HCT116 (cell line): ENCODE measurements around the gene GMDS. TPM values are rescaled to one million over a fixed set of nuclear protein-coding genes. Genes with fewer than 3 reads are reported as not detected.

Experiments
- ATAC-seq: fragments of 200-7000 bp; cut with Tn5 transposase; 2 replicates; pipeline ENCODE4 v1.9.1; 2020; ENCODE audit warnings: mild to moderate bottlenecking, moderate library complexity
- BruUV-seq: library from RNA; stranded (reverse); fragments of 400-500 nt; replicated peaks from 2 replicates; lab custom pipeline; 2021; lab: Mats Ljungman, UMichigan
- CTCF ChIA-PET: fragments of 300-600 bp; sonication (Branson Sonifier 250); formaldehyde crosslinking; loops from one replicate; lab custom pipeline; 2021; ENCODE audit warnings: antibody characterized with exemption; lab: Charles Lee
- POLR2A ChIA-PET: fragments of 300-600, 350-600 bp; sonication (Branson Sonifier 250); formaldehyde crosslinking; loops from one replicate; lab custom pipeline; 2021; ENCODE audit warnings: antibody characterized with exemption; lab: Charles Lee
- RAD21 ChIA-PET, 2 experiments: fragments of 300-600 bp; sonication (Branson Sonifier 250); formaldehyde crosslinking; loops; one replicate each; lab custom pipeline; 2023; ENCODE audit warnings: low total read pairs in 2 of 2; ENCODE audit not compliant: uncharacterized antibody in 2 of 2, unreplicated experiment in 2 of 2, low non-redundant PET in 1 of 2; lab: Charles Lee
- DNase-seq: peaks from one replicate; pipeline ENCODE4 v3.0.0-alpha.2; 2010; ENCODE audit warnings: low read depth, low spot score
- H2AFZ ChIP-seq: fragments of 200-600 bp; shearing (Covaris generic), sonication (generic); 2 replicates; pipeline ENCODE4 v1.6.1; 2017; ENCODE audit warnings: low read depth, mixed run types, mixed read lengths, antibody characterized with exemption, low read length; ENCODE audit not compliant: poor library complexity, severe bottlenecking
- H3K27ac ChIP-seq: 2 replicates; pipeline ENCODE4 v1.5.1; 2012; ENCODE audit warnings: low read depth, low read length
- H3K27me3 ChIP-seq: fragments of 200-600 bp; sonication (generic); 2 replicates; pipeline ENCODE4 v1.6.1; 2016; ENCODE audit warnings: mixed run types, low read length, mixed read lengths; ENCODE audit not compliant: insufficient read depth
- H3K36me3 ChIP-seq, 2 experiments: fragments of 200-500 bp in 1 of 2; fragments of 200-600 bp in 1 of 2; sonication (Bioruptor generic) in 1 of 2; sonication (generic) in 1 of 2; 2 replicates each; pipeline versions ENCODE4 v1.5.1 to v1.6.1; 2014 to 2016; ENCODE audit warnings: low read length in 2 of 2, inconsistent platforms in 1 of 2, mixed read lengths in 1 of 2, mixed run types in 1 of 2; ENCODE audit not compliant: insufficient read depth in 2 of 2, control insufficient read depth in 1 of 2
- H3K4me1 ChIP-seq, 2 experiments: fragments of 200-600 bp in 1 of 2; sonication (generic) in 1 of 2; 2 replicates each; pipeline versions ENCODE4 v1.5.1 to v1.6.1; 2012 to 2017; ENCODE audit warnings: low read length in 2 of 2, inconsistent platforms in 1 of 2, mild to moderate bottlenecking in 1 of 2, mixed read lengths in 1 of 2, mixed run types in 1 of 2, moderate library complexity in 1 of 2; ENCODE audit not compliant: insufficient read depth in 2 of 2, control insufficient read depth in 1 of 2
- H3K4me2 ChIP-seq: fragments of 200-600 bp; sonication (generic); 2 replicates; pipeline ENCODE4 v1.6.1; 2017; ENCODE audit warnings: mixed run types, low read length, mixed read lengths
- H3K4me3 ChIP-seq, 2 experiments: fragments of 200-600 bp in 1 of 2; sonication (generic) in 1 of 2; replicated peaks in 1 of 2; 2 replicates each; pipeline ENCODE4 v1.5.1; 2011 to 2016; ENCODE audit warnings: low read length in 2 of 2, control low read depth in 1 of 2, low read depth in 1 of 2, mild to moderate bottlenecking in 1 of 2, mixed read lengths in 1 of 2, mixed run types in 1 of 2
- H3K79me2 ChIP-seq: fragments of 200-600 bp; sonication (generic); 2 replicates; pipeline ENCODE4 v1.6.1; 2017; ENCODE audit warnings: mild to moderate bottlenecking, mixed run types, low read length, moderate library complexity, mixed read lengths; ENCODE audit not compliant: insufficient read depth
- H3K9ac ChIP-seq: fragments of 200-600 bp; sonication (generic); 2 replicates; pipeline ENCODE4 v1.6.1; 2016; ENCODE audit warnings: low read length, mixed read lengths
- H3K9me2 ChIP-seq: fragments of 200-600 bp; sonication (generic), shearing (Covaris generic); 2 replicates; pipeline ENCODE4 v1.6.1; 2017; ENCODE audit warnings: mixed run types, mild to moderate bottlenecking, moderate library complexity; ENCODE audit not compliant: insufficient read depth
- H3K9me3 ChIP-seq, 2 experiments: fragments of 200-500 bp in 1 of 2; fragments of 200-600 bp in 1 of 2; sonication (Bioruptor generic) in 1 of 2; sonication (generic) in 1 of 2; 2 replicates each; pipeline ENCODE4 v1.6.1; 2014 to 2017; ENCODE audit warnings: low read length in 2 of 2, mixed read lengths in 2 of 2, inconsistent platforms in 1 of 2, low read depth in 1 of 2, mild to moderate bottlenecking in 1 of 2, mixed run types in 1 of 2, moderate library complexity in 1 of 2; ENCODE audit not compliant: control insufficient read depth in 1 of 2, insufficient read depth in 1 of 2
- H4K20me1 ChIP-seq: fragments of 200-600 bp; sonication (generic), shearing (Covaris generic); 2 replicates; pipeline ENCODE4 v1.6.1; 2017; ENCODE audit warnings: mixed run types, mild to moderate bottlenecking, moderate library complexity; ENCODE audit not compliant: insufficient read depth
- ATF3 ChIP-seq: IDR thresholded peaks from 2 replicates; pipeline ENCODE4 v1.6.1; 2012
- CBX3 ChIP-seq: IDR thresholded peaks from 2 replicates; pipeline ENCODE4 v1.6.1; 2012; ENCODE audit warnings: low read depth
- CEBPB ChIP-seq: IDR thresholded peaks from 2 replicates; pipeline ENCODE4 v1.6.1; 2012; ENCODE audit warnings: low read depth
- CTCF ChIP-seq, 3 experiments: fragments of 200-600 bp in 1 of 3; sonication (generic) in 1 of 3; IDR thresholded peaks in 2 of 3; conservative IDR thresholded peaks in 1 of 3; 2 replicates each; pipeline ENCODE4 v1.5.1; 2012 to 2017; ENCODE audit warnings: low read depth in 2 of 3, low read length in 2 of 3, antibody characterized with exemption in 1 of 3, borderline replicate concordance in 1 of 3, control low read depth in 1 of 3, mild to moderate bottlenecking in 1 of 3, mixed read lengths in 1 of 3, mixed run types in 1 of 3, moderate library complexity in 1 of 3; ENCODE audit not compliant: insufficient read depth in 1 of 3
- ELF1 ChIP-seq: IDR thresholded peaks from 2 replicates; pipeline ENCODE4 v1.6.1; 2012; ENCODE audit warnings: low read depth, borderline replicate concordance
- EZH2phosphoT487 ChIP-seq: fragments of 200-600 bp; IDR thresholded peaks from 2 replicates; pipeline ENCODE4 v1.6.1; 2018; ENCODE audit warnings: antibody characterized with exemption, borderline replicate concordance
- FOSL1 ChIP-seq: IDR thresholded peaks from 2 replicates; pipeline ENCODE4 v1.6.1; 2012; ENCODE audit warnings: low read depth
- MAX ChIP-seq: IDR thresholded peaks from 2 replicates; pipeline ENCODE4 v1.6.1; 2012
- POLR2A ChIP-seq: IDR thresholded peaks from 2 replicates; pipeline ENCODE4 v1.7.0; 2011; ENCODE audit warnings: borderline replicate concordance; ENCODE audit not compliant: insufficient read depth, insufficient read length; ENCODE audit errors: extremely low read depth
- REST ChIP-seq: IDR thresholded peaks from 2 replicates; pipeline ENCODE4 v1.6.1; 2012; ENCODE audit warnings: low read depth
- SIN3A ChIP-seq: IDR thresholded peaks from 2 replicates; pipeline ENCODE4 v1.6.1; 2012; ENCODE audit warnings: low read depth
- SP1 ChIP-seq: IDR thresholded peaks from 2 replicates; pipeline ENCODE4 v1.6.1; 2012; ENCODE audit warnings: low read depth
- SRF ChIP-seq: IDR thresholded peaks from 2 replicates; pipeline ENCODE4 v1.6.1; 2012; ENCODE audit warnings: low read depth
- TCF7L2 ChIP-seq: IDR thresholded peaks from 2 replicates; pipeline ENCODE4 v1.7.0; 2011; ENCODE audit warnings: borderline replicate concordance, inconsistent platforms; ENCODE audit not compliant: insufficient read depth, insufficient read length; ENCODE audit errors: extremely low read depth
- ZBTB33 ChIP-seq: IDR thresholded peaks from 2 replicates; pipeline ENCODE4 v1.6.1; 2011; ENCODE audit warnings: mild to moderate bottlenecking, low read length, moderate library complexity; ENCODE audit not compliant: insufficient replicate concordance; ENCODE audit errors: extremely low read depth
- ZFX ChIP-seq: fragments of 450-650 bp; IDR thresholded peaks from 2 replicates; pipeline ENCODE4 v1.6.1; 2017
- ZNF274 ChIP-seq: fragments of 200-500 bp; sonication (Bioruptor generic); IDR thresholded peaks from 2 replicates; pipeline ENCODE4 v1.6.1; 2014; ENCODE audit warnings: mild to moderate bottlenecking, low read depth, low read length, inconsistent platforms
- intact Hi-C: fragments of 100-400 bp; cut with micrococcal nuclease; formaldehyde crosslinking; loops from 2 replicates; pipeline ENCODE4 v1.10.0; 2022
- total RNA-seq: library from RNA; stranded (reverse); gene quantifications from one replicate; pipeline ENCODE4 v1.2.1, GENCODE V29; 2021; ENCODE audit not compliant: unreplicated experiment

The GMDS gene
- total RNA-seq, 1 experiment from 2014 or later = 34.4 TPM

GRCh38 chr6:1903780-1904465 is 341.5 kb downstream of the GMDS start:
- BruUV-seq = no TSS peak
- H3K27me3 ChIP-seq = no peaks in the 10 kb centered on the region
- H3K79me2 ChIP-seq = no peaks in the 10 kb centered on the region
- no peaks in the 10 kb centered on the region for H3K36me3 ChIP-seq
- no peaks in the 10 kb centered on the region for H3K9me2 ChIP-seq
- H3K4me2 ChIP-seq = no peak overlapping the region
- intact Hi-C loops = no loop called here
- no peaks in the 10 kb centered on the region for H4K20me1 ChIP-seq
- TF ChIP-seq FOSL1 = no peak
- TF ChIP-seq ATF3 = no peak
- no peak for TF ChIP-seq CTCF (IDR thresholded peaks at IDR 0.05 in 2 of 3, conservative IDR thresholded peaks at IDR 0.05 in 1 of 3; ENCODE audit: borderline replicate concordance in 1 of 3, insufficient read depth in 1 of 3, low read depth in 2 of 3, low read length in 2 of 3)
- no peak for TF ChIP-seq SIN3A
- TF ChIP-seq ZNF274 = no peak
- TF ChIP-seq EZH2phosphoT487 = no peak
- no peak for TF ChIP-seq ZBTB33
- no peak for TF ChIP-seq SP1
- TF ChIP-seq CEBPB = no peak
- no peak for TF ChIP-seq CBX3
- TF ChIP-seq TCF7L2 = no peak
- no peak for TF ChIP-seq SRF
- no peak for TF ChIP-seq ZFX
- TF ChIP-seq POLR2A = no peak
- TF ChIP-seq MAX = no peak
- no peak for TF ChIP-seq REST
- no peak for TF ChIP-seq ELF1
- H3K9me3 ChIP-seq = no peaks in the 10 kb centered on the region
- no peak overlapping the region for H3K27ac ChIP-seq
- DNase-seq = no peak
- CTCF ChIA-PET = no interaction called here
- H3K4me1 ChIP-seq = no peaks in the 10 kb centered on the region
- RAD21 ChIA-PET = no interaction called here
- ATAC-seq = no peak
- H3K4me3 ChIP-seq = no peak overlapping the region
- POLR2A ChIA-PET = no interaction called here
- no peak overlapping the region for H2AFZ ChIP-seq
- H3K9ac ChIP-seq = no peak overlapping the region
